Bone marrow (tissue), 2 donors: ENCODE results near the gene CHRM5.
"Not testable (repeated sequence)": the region's sequence is repeated elsewhere in the genome, so short reads cannot be mapped to it uniquely, and the experiment has no call there.

Experiments
- DNase-seq, 2 donors: peaks; one replicate each; lab custom pipeline; 2025; lab: John Stamatoyannopoulos, UW

The CHRM5 gene

DNA sequence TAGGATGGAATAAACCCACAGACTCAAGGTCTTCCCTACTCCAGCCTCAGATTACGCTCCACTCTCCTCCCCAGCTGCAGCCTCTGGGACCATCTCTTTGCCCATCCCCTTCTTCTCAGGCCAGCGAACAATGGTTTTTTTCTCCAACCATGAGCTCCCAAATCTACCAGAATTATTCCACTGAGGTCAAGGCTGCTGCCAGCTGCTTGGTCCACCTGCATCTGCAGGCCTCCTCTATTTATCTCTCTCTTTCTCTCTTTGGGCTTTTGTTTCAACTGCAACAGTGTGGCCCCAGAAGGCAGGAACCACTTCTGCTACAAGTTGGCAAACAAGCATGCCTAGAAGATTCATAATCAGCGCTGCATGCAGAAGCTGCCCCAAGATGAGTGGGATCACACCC is 19.1 kb downstream of the CHRM5 start:
- DNase-seq, result no peak

DNA sequence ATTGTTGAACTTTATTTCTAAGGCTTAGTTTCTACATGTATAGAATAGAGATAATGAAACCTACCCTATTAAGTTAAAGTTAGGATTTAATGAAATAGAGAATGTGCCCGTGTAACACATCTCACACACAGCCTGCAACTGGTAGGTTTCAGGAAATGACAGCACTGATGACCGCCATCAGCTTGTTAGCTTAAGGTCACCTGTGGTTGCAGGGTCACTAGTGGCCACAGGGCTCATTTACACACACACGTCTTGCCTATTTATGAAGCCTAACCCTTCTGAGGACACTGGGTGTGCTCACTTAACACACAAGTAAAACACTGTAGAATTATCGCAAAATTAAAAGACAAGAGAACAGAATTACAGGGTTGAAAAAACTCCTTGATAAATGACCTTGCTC is 20.1 kb downstream of the CHRM5 start:
- no peak for DNase-seq

DNA sequence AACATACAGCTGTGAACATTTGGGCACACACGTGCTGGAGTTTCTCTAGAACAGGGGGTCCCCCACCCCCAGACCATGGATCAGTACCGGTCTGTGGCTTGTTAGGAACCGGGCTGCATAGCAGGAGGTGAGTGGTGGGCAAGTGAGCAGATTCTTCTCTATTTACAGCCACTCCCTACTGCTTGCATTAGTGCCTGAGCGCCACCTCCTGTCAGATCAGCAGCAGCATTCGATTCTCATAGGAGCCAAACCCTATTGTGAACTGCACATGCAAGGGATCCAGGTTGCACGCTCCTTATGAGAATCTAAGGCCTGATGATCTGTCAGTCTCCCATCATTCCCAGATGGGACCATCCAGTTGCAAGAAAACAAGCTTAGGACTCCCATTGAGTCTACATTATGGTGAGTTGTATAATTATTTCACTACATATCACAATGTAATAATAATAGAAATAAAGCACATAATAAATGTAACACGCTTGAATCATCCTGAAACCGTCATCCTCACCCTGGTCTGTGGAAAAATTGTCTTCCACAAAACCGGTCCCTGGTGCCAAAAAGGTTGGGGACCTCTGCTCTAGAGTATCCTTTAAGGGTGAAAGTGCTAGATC is 25.8 kb downstream of the CHRM5 start:
- DNase-seq, result no peak

DNA sequence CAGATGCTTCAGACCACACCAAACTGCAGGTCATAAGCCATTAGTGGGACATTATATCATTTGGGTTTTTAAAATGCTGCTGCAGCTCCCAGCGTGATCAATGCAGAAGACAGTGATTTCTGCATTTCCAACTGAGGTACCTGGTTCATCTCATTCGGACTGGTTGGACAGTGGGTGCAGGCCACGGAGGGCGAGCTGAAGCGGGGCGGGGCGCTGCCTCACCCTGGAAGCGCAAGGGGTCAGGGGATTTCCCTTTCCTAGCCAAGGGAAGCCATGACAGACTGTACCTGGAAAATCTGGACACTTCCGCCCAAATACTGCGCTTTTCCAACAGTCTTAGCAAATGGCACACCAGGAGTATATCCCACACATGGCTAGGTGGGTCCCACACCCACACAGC is 27.4 kb downstream of the CHRM5 start:
- not testable (repeated sequence) for DNase-seq

GRCh38 chr15:34001536-34001935 is 33.2 kb downstream of the CHRM5 start:
- DNase-seq, result no peak

DNA sequence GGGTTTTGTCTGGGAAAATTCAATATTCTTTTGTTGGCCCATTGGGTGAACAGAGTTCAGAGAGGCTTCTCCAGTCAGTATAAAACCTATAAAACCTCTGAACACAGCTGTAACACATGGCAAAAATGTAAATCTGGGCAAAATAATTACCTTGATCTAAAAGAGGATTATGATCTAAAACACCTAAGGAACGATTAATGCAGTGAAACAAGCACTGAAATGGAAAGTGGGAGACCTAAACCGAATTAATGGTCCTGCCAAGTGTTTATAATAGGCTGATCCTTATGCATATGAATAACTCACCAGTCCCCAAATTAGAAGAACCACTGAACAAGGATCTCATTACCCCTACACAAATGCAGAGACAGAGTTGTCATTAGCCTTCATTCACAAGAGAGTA is 38.1 kb downstream of the CHRM5 start:
- no peak for DNase-seq

DNA sequence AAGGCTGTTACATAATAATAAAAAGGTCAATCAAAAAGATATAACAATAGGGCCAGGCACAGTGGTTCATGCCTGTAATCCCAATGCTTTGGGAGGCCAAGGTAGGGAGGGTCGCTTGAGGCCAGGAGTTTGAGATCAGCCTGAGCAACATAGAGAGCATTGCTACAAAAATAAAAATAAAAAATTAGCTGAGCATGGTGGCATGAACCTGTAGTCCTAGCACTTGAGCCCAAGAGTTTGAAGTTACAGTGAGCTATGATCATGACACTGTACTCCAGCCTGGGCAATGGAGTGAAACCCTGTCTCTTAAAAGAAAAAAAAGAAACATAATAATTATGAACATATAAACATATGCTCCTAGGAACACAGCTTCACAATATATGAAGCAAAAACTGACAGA is 41.4 kb downstream of the CHRM5 start:
- DNase-seq, result no peak

DNA sequence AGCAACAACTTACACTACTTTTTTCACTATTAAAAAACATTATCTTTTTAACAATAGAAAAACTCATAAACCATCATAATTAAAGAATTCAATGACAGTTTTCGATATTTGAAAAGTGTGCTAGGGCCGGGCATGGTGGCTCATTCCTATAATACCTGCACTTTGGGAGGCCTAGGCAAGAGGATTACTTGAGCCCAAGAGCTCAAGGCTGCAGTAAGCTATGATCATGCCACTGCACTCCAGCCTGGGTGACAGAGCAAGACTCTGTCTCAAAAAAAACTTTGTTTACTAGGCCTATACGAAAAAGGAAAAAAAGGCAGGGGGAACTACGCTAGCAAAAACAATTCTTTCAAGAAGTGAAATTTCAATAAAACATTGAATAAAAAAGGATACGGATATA is 42.6 kb downstream of the CHRM5 start:
- no peak for DNase-seq

DNA sequence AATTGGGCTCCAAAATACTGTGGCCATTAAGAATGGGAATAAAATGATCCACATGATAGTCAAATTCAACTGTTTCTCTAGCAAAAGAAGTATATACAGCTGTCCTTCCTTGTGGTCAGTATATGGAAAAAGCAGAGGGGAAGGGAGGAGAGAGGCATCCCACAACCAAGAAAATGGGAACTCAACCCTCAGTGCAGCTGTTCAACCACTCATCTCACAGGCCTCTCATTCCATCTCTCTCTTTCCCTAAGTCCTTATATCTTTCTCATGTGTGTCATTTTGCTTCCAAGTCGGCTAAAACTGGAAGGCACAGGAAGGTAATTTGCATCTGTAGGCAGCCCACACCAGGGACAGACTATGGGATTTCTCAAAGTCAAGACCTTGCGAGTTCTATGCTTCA is 43.2 kb downstream of the CHRM5 start:
- DNase-seq, result no peak

DNA sequence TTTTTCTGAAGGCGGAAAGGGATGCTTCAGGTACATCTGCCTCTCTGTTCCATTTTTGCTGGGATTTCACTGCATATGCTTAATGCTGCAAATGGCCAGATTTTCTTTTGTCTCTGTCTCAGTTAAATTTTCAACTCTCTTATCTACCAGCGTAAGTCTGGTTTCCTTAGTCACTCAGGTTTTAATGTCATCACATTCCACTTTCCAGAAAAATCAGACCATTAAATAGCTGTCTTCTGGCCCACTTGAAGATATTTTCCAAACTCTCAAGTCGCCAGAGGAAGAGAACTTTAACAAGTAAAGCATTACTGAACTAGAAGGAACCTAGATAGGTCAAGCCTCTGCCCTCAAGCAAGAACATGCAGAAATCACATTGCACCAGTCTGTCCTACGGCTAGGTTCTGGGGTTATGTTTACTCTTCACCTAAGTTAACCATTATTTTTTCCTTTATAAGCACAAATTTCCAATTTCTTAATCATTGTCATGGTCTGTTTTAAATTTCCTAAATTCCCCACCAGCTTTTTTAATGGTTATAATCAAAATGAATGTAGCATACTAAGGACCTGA is 44.2 kb downstream of the CHRM5 start:
- no peak for DNase-seq

GRCh38 chr15:34013746-34014145 is 45.4 kb downstream of the CHRM5 start:
- DNase-seq, result no peak

DNA sequence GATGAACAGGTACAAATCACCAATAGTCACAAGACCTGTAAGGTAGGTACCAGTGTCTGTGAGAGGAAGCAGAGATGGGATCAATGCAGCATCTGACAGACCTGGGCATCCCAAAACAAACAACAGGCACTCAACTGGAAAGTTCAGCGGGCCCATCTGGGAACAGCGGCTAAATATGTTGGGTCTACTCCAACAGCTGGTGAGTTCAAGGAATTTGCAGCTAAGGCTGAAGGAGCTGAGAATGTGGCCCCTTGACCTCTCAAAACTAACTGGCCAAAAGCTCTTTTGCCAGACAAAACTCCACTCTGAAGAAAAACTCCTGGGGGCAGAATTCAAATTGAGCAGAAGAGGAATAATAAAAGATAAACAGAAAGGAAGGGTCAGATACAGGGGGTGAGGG is 46.3 kb downstream of the CHRM5 start:
- DNase-seq, result no peak

- no peak for DNase-seq
Measured at GRCh38 chr15:34018021-34018645, 49.8 kb downstream of the CHRM5 start.

DNA sequence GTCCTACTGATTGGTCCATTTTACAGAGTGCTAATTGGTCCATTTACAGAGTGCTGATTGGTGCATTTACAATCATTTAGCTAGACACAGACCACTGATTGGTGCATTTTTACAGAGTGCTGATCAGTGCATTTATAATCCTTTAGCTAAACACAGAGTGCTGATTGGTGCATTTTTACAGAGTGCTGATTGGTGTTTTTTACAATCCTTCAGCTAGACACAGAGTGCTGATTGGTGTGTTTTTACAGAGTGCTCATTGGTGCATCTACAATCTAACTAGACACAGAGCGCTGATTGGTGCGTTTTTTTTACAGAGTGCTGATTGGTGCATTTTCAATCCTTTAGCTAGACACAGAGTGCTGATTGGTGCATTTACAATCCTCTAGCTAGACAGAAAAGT is 50.4 kb downstream of the CHRM5 start:
- DNase-seq, result not testable (repeated sequence)

- no peak for DNase-seq
Measured at GRCh38 chr15:34019369-34019990, 51.2 kb downstream of the CHRM5 start.

- no peak for DNase-seq
Measured at GRCh38 chr15:34023907-34024306, 55.6 kb downstream of the CHRM5 start.

- DNase-seq, result no peak
Measured at GRCh38 chr15:34025252-34025651, 57.0 kb downstream of the CHRM5 start.

DNA sequence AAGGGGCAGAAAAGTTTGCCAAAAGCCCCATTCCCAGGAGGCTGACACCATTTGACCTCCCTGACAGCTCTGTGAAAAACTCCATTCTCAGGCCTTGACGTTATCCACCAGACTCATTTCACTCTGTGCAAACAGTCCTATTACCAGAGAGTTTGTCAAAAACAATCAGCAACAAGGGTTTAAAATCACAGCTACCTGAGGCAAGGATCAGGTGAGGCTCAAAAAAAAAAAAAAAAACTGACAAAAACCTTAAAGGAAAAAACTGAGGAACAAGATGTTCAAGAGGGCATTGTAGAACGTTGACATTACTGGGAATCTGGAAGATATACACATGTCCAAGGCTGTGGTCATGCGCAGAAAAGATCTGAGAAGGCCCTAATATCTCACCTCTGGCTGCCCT is 59.3 kb downstream of the CHRM5 start:
- no peak for DNase-seq

DNA sequence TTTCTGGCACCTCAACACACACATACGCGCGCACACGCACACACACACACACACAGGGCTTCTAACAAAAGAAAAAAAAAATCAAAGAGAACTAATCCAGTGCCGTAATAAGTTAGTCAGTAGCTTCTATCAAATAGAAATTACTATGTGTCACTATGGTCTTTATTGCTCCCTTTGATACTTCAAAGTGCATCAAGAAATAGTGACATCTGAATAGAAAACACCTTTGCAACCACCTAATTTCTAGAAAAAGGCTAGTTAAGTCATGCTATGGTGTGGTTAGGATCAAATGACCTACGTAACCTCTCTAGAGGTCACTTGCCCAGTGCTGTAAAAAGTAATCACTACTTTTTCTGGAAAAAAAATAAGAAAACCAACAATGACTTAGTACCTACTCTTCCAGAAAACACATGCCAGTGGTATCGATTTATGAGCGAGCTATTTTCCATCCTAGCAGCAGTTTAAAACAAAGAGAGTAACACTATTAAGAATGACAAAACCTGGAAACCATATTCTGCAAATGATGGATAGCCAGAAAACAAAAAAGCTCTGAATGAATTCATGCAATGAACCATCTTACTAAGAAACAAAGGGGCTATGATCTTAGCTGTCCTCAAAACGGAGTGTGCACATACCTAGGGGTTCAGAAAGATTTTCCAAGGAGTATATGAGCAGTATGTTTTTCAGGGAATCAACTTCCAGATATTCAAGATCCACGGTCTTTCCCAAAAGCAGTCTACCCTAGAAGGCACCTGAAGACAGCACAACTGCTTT is 63.9 kb downstream of the CHRM5 start:
- no peak for DNase-seq

- peak; percentile 54 to 55 for DNase-seq
Measured at GRCh38 chr15:34038023-34038870, 70.0 kb downstream of the CHRM5 start.

DNA sequence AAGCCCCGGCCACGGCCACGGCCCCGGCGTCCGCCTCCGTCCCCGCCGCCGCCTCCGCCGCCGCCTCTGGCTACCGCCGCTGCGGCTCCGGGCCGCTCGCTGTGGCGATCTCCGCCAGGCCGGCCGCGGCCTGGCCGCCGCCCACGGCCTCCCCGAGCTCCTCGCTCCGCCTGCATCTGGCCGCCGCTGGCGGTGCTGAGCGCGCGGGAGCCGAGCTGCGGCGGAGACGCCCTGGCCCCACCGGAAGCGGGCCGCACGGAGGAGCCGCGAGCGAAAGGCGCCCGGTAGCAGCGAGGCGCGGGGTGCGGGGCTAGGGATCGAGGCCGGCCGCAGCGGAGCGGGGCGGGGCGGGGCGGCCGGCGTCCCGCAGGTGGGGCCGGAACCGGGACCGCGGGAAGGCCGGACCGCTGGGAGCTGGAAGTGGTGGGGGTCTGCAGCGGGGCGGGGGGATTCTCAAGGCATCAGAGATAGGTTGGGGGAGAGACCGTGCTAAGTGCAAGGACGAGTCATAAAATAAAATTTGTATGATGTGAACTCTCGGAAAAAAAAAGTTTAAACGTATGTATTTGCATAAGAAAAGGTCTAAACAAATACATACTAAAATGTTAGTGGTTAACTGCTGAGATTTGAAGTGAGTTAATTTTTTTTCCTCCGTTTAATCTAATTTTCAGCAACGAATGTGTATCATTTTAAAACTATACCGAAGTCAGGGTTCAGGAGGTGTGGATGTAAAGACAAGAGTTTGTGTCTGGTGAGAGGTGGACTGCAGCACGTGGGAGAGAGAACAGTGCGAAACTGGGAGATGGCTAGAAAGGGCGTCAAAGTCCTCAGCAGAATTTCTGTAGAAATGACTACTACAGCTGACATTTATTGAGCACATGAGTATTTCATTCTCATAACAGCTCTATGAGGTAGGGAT is 70.8 kb downstream of the CHRM5 start, which contains the start of gene AVEN:
Gene AVEN, minus strand, starts transcription at position 334 of the 919 bp plus-strand sequence. Its CDS starts 158 bp downstream, at position 176.
- no peak for DNase-seq
